IMR-90 (cell line): ENCODE results near the gene C5AR2. TPM values are rescaled to one million over a fixed set of nuclear protein-coding genes. Genes with fewer than 3 reads are reported as not detected.
A peak's percentile ranks its signal among the peaks of the same experiment; 100 is the strongest.

Experiments used
- ATAC-seq: fragments of 200-7000 bp; cut with Tn5 transposase; 2 replicates; pipeline ENCODE4 v1.9.1; 2020; ENCODE audit warnings: low read depth, mild to moderate bottlenecking, moderate library complexity
- BruUV-seq: library from RNA; stranded (reverse); fragments of 400-500 nt; replicated peaks from 2 replicates; lab custom pipeline; 2021; lab: Mats Ljungman, UMichigan
- CTCF ChIA-PET: fragments of 300-600 bp; formaldehyde crosslinking; extraction: SDS; loops from one replicate; lab custom pipeline; 2021; ENCODE audit warnings: antibody characterized with exemption; lab: Yijun Ruan, JAX
- POLR2A ChIA-PET: fragments of 300-600 bp; sonication (Branson Sonifier 250); formaldehyde crosslinking; loops from one replicate; lab custom pipeline; 2022; ENCODE audit warnings: antibody characterized with exemption; ENCODE audit not compliant: unreplicated experiment; lab: Charles Lee
- DNase-seq: peaks from one replicate; pipeline ENCODE4 v3.0.0; 2013
- H2AFZ ChIP-seq: replicated peaks from 2 replicates; pipeline ENCODE3; 2013; ENCODE audit warnings: low read length, mild to moderate bottlenecking; ENCODE audit not compliant: poor library complexity
- H2AK5ac ChIP-seq: 2 replicates; pipeline ENCODE4 v1.6.1; 2013; ENCODE audit warnings: low read depth, low read length, inconsistent platforms
- H2AK9ac ChIP-seq: replicated peaks from 2 replicates; pipeline ENCODE3; 2013; ENCODE audit warnings: mild to moderate bottlenecking, low read depth, low read length, moderate library complexity; ENCODE audit not compliant: poor library complexity
- H2BK120ac ChIP-seq: 2 replicates; pipeline ENCODE4 v1.6.1; 2013; ENCODE audit warnings: low read depth, low read length, inconsistent platforms
- H2BK15ac ChIP-seq: 3 replicates; pipeline ENCODE4 v1.6.1; 2013; ENCODE audit warnings: low read depth, low read length, inconsistent platforms
- H2BK20ac ChIP-seq: 2 replicates; pipeline ENCODE4 v1.6.1; 2013; ENCODE audit warnings: low read depth, mild to moderate bottlenecking, inconsistent platforms, low read length, moderate library complexity
- H2BK5ac ChIP-seq: 2 replicates; pipeline ENCODE4 v1.6.1; 2013; ENCODE audit warnings: mild to moderate bottlenecking, low read depth, low read length, inconsistent platforms; ENCODE audit not compliant: poor library complexity, severe bottlenecking
- H3K14ac ChIP-seq: replicated peaks from 2 replicates; pipeline ENCODE4 v1.6.1; 2013; ENCODE audit warnings: low read depth, low read length, inconsistent platforms
- H3K18ac ChIP-seq: 2 replicates; pipeline ENCODE4 v1.6.1; 2013; ENCODE audit warnings: low read depth, low read length, control low read depth
- H3K23ac ChIP-seq: 2 replicates; pipeline ENCODE4 v1.6.1; 2013; ENCODE audit warnings: low read depth, low read length, inconsistent platforms
- H3K27ac ChIP-seq: 2 replicates; pipeline ENCODE4 v1.5.1; 2013; ENCODE audit warnings: mild to moderate bottlenecking, control low read depth, low read length; ENCODE audit not compliant: insufficient read depth
- H3K27me3 ChIP-seq: 2 replicates; pipeline ENCODE4 v1.6.1; 2013; ENCODE audit warnings: low read length; ENCODE audit not compliant: control insufficient read depth, insufficient read depth
- H3K36me3 ChIP-seq: 2 replicates; pipeline ENCODE4 v1.6.1; 2013; ENCODE audit warnings: low read length, mixed read lengths; ENCODE audit not compliant: control insufficient read depth, insufficient read depth
- H3K4ac ChIP-seq: 2 replicates; pipeline ENCODE4 v1.6.1; 2013; ENCODE audit warnings: low read depth, low read length, inconsistent platforms
- H3K4me1 ChIP-seq: 2 replicates; pipeline ENCODE4 v1.6.1; 2013; ENCODE audit warnings: low read length, mixed read lengths; ENCODE audit not compliant: control insufficient read depth, insufficient read depth
- H3K4me2 ChIP-seq: 2 replicates; pipeline ENCODE4 v1.6.1; 2013; ENCODE audit warnings: low read depth, mild to moderate bottlenecking, control low read depth, low read length, moderate library complexity
- H3K4me3 ChIP-seq: 2 replicates; pipeline ENCODE4 v1.5.1; 2013; ENCODE audit warnings: low read depth, mild to moderate bottlenecking, control low read depth, low read length, moderate library complexity; ENCODE audit not compliant: insufficient read depth
- H3K56ac ChIP-seq: 2 replicates; pipeline ENCODE4 v1.6.1; 2013; ENCODE audit warnings: low read length, inconsistent platforms; ENCODE audit not compliant: insufficient read depth; ENCODE audit errors: extremely low read depth
- H3K79me1 ChIP-seq, 2 experiments: 2 replicates each; pipeline ENCODE4 v1.6.1; 2013; ENCODE audit warnings: low read length in 2 of 2, inconsistent platforms in 1 of 2, low read depth in 1 of 2
- H3K9ac ChIP-seq: 2 replicates; pipeline ENCODE4 v1.6.1; 2013; ENCODE audit warnings: low read depth, low read length, control low read depth
- H3K9me1 ChIP-seq: 2 replicates; pipeline ENCODE4 v1.6.1; 2013; ENCODE audit warnings: low read length, inconsistent platforms; ENCODE audit not compliant: insufficient read depth
- H3K9me3 ChIP-seq: 2 replicates; pipeline ENCODE4 v1.6.1; 2013; ENCODE audit warnings: low read length; ENCODE audit not compliant: control insufficient read depth, insufficient read depth
- H4K20me1 ChIP-seq: 2 replicates; pipeline ENCODE4 v1.6.1; 2013; ENCODE audit warnings: low read length, inconsistent platforms; ENCODE audit not compliant: insufficient read depth
- H4K5ac ChIP-seq: 2 replicates; pipeline ENCODE4 v1.6.1; 2013; ENCODE audit warnings: mild to moderate bottlenecking, low read depth, low read length, control low read depth
- H4K8ac ChIP-seq, 2 experiments: 2 replicates each; pipeline ENCODE4 v1.6.1; 2013; ENCODE audit warnings: low read depth in 2 of 2, low read length in 2 of 2, control low read depth in 1 of 2, inconsistent platforms in 1 of 2
- H4K91ac ChIP-seq: 2 replicates; pipeline ENCODE4 v1.6.1; 2013; ENCODE audit warnings: low read depth, low read length, inconsistent platforms; ENCODE audit not compliant: insufficient read depth
- CEBPB ChIP-seq: IDR thresholded peaks from 2 replicates; pipeline ENCODE4 v1.6.1; 2012; ENCODE audit warnings: low read depth, low read length, improper control_type of control experiment
- RFX5 ChIP-seq: IDR thresholded peaks from 2 replicates; pipeline ENCODE4 v1.8.0; 2012; ENCODE audit warnings: low read depth, mild to moderate bottlenecking, low read length, moderate library complexity
- WGBS, 2 experiments: methylation state at CpG; one replicate each; pipeline versions ENCODE4 v1.1.5 to v1.1.7; 2013; ENCODE audit warnings: missing lambda C conversion rate in 2 of 2; ENCODE audit not compliant: insufficient read length in 1 of 2; ENCODE audit errors: extremely low coverage in 2 of 2; 5-methylcytosine and 5-hydroxymethylcytosine counted together
- dilution Hi-C: fragments of 300-500 bp; cut with HindIII; formaldehyde crosslinking; loops from one replicate; pipeline ENCODE4 v1.14.3; 2018; ENCODE audit warnings: low sequenced_read_pairs; ENCODE audit not compliant: unreplicated experiment
- in situ Hi-C: fragments of 300-500 bp; cut with MboI; formaldehyde crosslinking; loops from 3 replicates; pipeline ENCODE4 v1.14.3; 2019; ENCODE audit warnings: low sequenced_read_pairs, inconsistent platforms, mixed read lengths
- intact Hi-C: fragments of 100-400 bp; cut with micrococcal nuclease; formaldehyde crosslinking; loops from 2 replicates; pipeline ENCODE4 v1.10.0; 2022
- polyA plus RNA-seq, 3 experiments: library from polyadenylated mRNA; depleted of rRNA; stranded (reverse); fragments of >200 nt; gene quantifications; 2 replicates each; pipeline ENCODE4 v1.2.3, GENCODE V29; 2012; ENCODE audit warnings: low replicate concordance in 1 of 3
- total RNA-seq: library from RNA; depleted of rRNA; stranded (reverse); fragments of >200 nt; gene quantifications from 2 replicates; pipeline ENCODE4 v1.2.3, GENCODE V29; 2012

Gene C5AR2
- total and polyA plus RNA-seq, 2 of the 4 experiments (the other 2 are of a cell fraction): not detected

DNA sequence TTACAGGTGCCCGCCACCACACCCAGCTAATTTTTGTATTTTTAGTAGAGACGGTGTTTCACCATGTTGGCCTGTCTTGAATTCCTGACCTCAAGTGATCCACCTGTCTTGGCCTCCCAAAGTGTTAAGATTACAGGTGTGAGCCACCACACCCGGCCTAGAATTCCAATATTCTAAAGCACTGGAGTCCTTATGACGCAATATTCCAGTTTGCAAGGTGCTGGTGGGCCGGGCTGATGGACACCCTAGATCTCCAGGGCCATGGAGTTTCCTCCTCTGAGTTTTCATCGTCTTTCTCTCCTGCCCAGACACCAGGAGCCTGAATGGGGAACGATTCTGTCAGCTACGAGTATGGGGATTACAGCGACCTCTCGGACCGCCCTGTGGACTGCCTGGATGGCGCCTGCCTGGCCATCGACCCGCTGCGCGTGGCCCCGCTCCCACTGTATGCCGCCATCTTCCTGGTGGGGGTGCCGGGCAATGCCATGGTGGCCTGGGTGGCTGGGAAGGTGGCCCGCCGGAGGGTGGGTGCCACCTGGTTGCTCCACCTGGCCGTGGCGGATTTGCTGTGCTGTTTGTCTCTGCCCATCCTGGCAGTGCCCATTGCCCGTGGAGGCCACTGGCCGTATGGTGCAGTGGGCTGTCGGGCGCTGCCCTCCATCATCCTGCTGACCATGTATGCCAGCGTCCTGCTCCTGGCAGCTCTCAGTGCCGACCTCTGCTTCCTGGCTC lies 8.7 kb downstream of the C5AR2 start:
- Histone ChIP-seq H3K56ac (no peak overlapping the region), H2AK9ac (no peak overlapping the region), H3K4me3 (no peak overlapping the region), H3K36me3 (no peaks in the 10 kb centered on the region), H2AFZ (no peak overlapping the region), H3K9ac (no peak overlapping the region), H3K23ac (no peak overlapping the region), H3K27me3 (peaks cover 5% of the 10 kb centered on the region; the same call in 1 of the 2 replicates), H4K8ac (no peak overlapping the region), H3K14ac (no peak overlapping the region), H3K27ac (no peak overlapping the region), H2BK20ac (no peak overlapping the region), H4K20me1 (no peaks in the 10 kb centered on the region), H3K4ac (no peak overlapping the region), H2BK15ac (no peak overlapping the region), H3K4me1 (no peaks in the 10 kb centered on the region), H2AK5ac (no peak overlapping the region), H2BK120ac (no peak overlapping the region), H3K18ac (no peak overlapping the region), H3K9me3 (no peaks in the 10 kb centered on the region), H2BK5ac (no peak overlapping the region), H3K4me2 (no peak overlapping the region), H4K91ac (no peak overlapping the region), H4K5ac (no peak overlapping the region), H3K9me1 (0 out of 2 replicates have a peak, but pooled peaks cover 2% of the 10 kb centered on the region), H3K79me1 (no peaks in the 10 kb centered on the region)
- no peak for ATAC-seq
- in situ Hi-C loops (no loop called here), intact Hi-C loops (no loop called here), dilution Hi-C loops (no loop called here)
- 80% methylated on average over 10 of the region's 29 CpGs; no CpG with 5 or more reads in 1 of the 2 experiments for WGBS, 2 experiments
- TF ChIP-seq CEBPB (peak; percentile 62), RFX5 (no peak)
- BruUV-seq: no TSS peak
- no peak for DNase-seq
- CTCF ChIA-PET: no interaction called here
- POLR2A ChIA-PET: no interaction called here
